ENCODE data around the gene COL19A1. TPM values are rescaled to one million over a fixed set of nuclear protein-coding genes. Genes with fewer than 3 reads are reported as not detected.
"Not testable (repeated sequence)": the region's sequence is repeated elsewhere in the genome, so short reads cannot be mapped to it uniquely, and the experiment has no call there.

COL19A1 gene
- total RNA-seq, 2 experiments from 2014 or later, result 0.03 TPM; not detected in 1

DNA sequence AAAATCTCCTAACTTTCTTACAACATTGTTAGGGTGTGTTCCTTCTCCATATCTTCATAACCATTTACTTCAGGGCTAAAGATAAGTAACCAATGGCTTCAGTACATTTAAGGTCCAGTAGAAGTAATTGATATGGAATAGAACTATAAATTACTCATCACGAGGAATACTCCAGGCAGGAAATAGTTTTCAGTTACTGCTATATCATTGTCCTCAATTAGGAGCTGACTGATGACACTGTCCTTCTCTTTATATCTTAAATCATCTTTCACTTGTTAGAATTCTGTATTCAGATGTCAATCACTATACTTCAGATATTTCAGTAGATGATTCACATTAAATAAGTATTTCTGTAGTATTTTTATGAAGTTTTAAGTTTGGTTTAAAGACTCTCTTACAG is 88.4 kb downstream of the COL19A1 start:
- ChIA-PET CTCF (ENCODE audit: unreplicated experiment) (no interaction called here), POLR2A (interaction anchor here (1.5 kb wide), 1 partner anchor 12 kb away, joined by 4 read pairs; no protein-coding TSS in a partner anchor)
- H3K36me3 ChIP-seq (ENCODE audit: insufficient read depth, low read length), result no peaks in the 10 kb centered on the region
- H3K4me2 ChIP-seq (ENCODE audit: low read length), result no peak overlapping the region
- H4K20me1 ChIP-seq (ENCODE audit: insufficient read depth, low read length), result no peaks in the 10 kb centered on the region
- intact Hi-C loops (cut with micrococcal nuclease; ENCODE audit: unreplicated experiment), result no loop called here
- H3K4me3 ChIP-seq (ENCODE audit: low read depth, low read length, poor library complexity, severe bottlenecking), result no peak overlapping the region
- H2AFZ ChIP-seq (ENCODE audit: low read length), result no peak overlapping the region
- no peaks in the 10 kb centered on the region for H3K9me3 ChIP-seq (ENCODE audit: low read length)
- no TSS peak for BruUV-seq (replicated peaks)
- H3K27ac ChIP-seq (ENCODE audit: low read depth, low read length, poor library complexity, severe bottlenecking), result no peak overlapping the region
- no peaks in the 10 kb centered on the region for H3K9me2 ChIP-seq (ENCODE audit: insufficient read depth, low read length)
- H3K79me2 ChIP-seq (ENCODE audit: insufficient read depth, low read depth, low read length), result no peaks in the 10 kb centered on the region
- TF ChIP-seq, protein P1, sequence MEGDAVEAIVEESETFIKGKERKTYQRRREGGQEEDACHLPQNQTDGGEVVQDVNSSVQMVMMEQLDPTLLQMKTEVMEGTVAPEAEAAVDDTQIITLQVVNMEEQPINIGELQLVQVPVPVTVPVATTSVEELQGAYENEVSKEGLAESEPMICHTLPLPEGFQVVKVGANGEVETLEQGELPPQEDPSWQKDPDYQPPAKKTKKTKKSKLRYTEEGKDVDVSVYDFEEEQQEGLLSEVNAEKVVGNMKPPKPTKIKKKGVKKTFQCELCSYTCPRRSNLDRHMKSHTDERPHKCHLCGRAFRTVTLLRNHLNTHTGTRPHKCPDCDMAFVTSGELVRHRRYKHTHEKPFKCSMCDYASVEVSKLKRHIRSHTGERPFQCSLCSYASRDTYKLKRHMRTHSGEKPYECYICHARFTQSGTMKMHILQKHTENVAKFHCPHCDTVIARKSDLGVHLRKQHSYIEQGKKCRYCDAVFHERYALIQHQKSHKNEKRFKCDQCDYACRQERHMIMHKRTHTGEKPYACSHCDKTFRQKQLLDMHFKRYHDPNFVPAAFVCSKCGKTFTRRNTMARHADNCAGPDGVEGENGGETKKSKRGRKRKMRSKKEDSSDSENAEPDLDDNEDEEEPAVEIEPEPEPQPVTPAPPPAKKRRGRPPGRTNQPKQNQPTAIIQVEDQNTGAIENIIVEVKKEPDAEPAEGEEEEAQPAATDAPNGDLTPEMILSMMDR (conservative IDR thresholded peaks at IDR 0.05; ENCODE audit: low read length), result no peak
- no peak for TF ChIP-seq EZH2phosphoT487 (IDR thresholded peaks at IDR 0.05; ENCODE audit: borderline replicate concordance, low read depth, low read length)
- no peaks in the 10 kb centered on the region for H3K4me1 ChIP-seq (ENCODE audit: insufficient read depth, low read length, poor library complexity, severe bottlenecking)
- DNase-seq (ENCODE audit: low spot score), result no peak

DNA sequence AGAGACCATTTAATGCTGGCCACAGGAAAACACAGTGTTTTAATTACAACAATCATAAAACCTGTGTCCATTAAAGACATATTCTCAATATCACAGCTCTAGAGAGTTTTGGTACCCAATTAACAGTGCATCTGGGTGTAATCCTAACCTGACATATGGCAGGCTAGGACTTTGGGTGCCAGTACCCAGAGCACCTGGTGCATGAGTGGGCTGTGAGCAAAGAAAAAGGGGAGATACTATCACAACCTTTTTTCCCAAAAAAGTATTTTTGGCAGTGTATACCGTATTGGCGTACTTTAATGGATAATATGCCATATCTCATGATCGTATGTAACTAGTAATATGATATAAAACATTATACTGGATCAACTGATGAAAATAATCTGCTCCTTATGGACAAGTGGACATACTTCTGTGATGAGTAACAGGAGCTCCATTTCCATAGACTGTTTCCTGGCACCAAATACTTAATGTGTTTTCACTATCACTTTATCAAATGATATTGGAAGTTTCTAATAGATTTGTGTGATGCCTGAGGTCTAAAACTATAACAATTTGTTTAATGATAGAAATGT is 91.7 kb downstream of the COL19A1 start:
- Histone ChIP-seq H3K4me2 (ENCODE audit: low read length) (no peak overlapping the region), H3K9me3 (ENCODE audit: low read length) (no peaks in the 10 kb centered on the region), H3K36me3 (ENCODE audit: insufficient read depth, low read length) (no peaks in the 10 kb centered on the region), H3K4me3 (ENCODE audit: low read depth, low read length, poor library complexity, severe bottlenecking) (no peak overlapping the region), H2AFZ (ENCODE audit: low read length) (no peak overlapping the region), H3K27ac (ENCODE audit: low read depth, low read length, poor library complexity, severe bottlenecking) (no peak overlapping the region), H3K4me1 (ENCODE audit: insufficient read depth, low read length, poor library complexity, severe bottlenecking) (no peaks in the 10 kb centered on the region), H4K20me1 (ENCODE audit: insufficient read depth, low read length) (no peaks in the 10 kb centered on the region), H3K79me2 (ENCODE audit: insufficient read depth, low read depth, low read length) (no peaks in the 10 kb centered on the region), H3K9me2 (ENCODE audit: insufficient read depth, low read length) (no peaks in the 10 kb centered on the region)
- ChIA-PET CTCF (ENCODE audit: unreplicated experiment) (no interaction called here), POLR2A (no interaction called here)
- intact Hi-C loops (cut with micrococcal nuclease; ENCODE audit: unreplicated experiment), result no loop called here
- TF ChIP-seq EZH2phosphoT487 (IDR thresholded peaks at IDR 0.05; ENCODE audit: borderline replicate concordance, low read depth, low read length), result no peak
- TF ChIP-seq, protein P1 (conservative IDR thresholded peaks at IDR 0.05; ENCODE audit: low read length), result no peak
- no TSS peak for BruUV-seq (replicated peaks)
- no peak for DNase-seq (ENCODE audit: low spot score)

DNA sequence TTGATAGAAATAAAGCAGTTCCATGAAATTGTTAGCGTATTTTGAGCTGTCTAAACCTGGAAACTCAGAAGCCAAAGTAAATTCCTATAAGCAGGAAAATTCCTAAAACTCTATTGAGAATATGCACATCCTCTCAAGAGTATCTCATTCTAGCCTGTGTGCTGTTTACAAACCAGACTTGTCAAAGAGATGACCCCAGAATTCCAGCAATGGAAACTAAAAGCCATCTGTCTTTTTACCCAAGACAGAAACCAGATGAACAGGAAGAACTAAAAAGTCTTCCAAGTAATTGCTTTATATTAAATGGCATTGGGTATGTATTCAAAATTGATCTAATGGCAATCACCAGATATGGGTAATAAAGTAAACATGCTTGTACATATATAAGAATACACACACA is 92.6 kb downstream of the COL19A1 start:
- BruUV-seq (replicated peaks), result no TSS peak
- Histone ChIP-seq H3K9me3 (ENCODE audit: low read length) (no peaks in the 10 kb centered on the region), H3K4me3 (ENCODE audit: low read depth, low read length, poor library complexity, severe bottlenecking) (no peak overlapping the region), H4K20me1 (ENCODE audit: insufficient read depth, low read length) (no peaks in the 10 kb centered on the region), H3K79me2 (ENCODE audit: insufficient read depth, low read depth, low read length) (no peaks in the 10 kb centered on the region), H3K27ac (ENCODE audit: low read depth, low read length, poor library complexity, severe bottlenecking) (no peak overlapping the region), H3K9me2 (ENCODE audit: insufficient read depth, low read length) (no peaks in the 10 kb centered on the region), H3K4me1 (ENCODE audit: insufficient read depth, low read length, poor library complexity, severe bottlenecking) (no peaks in the 10 kb centered on the region), H2AFZ (ENCODE audit: low read length) (no peak overlapping the region), H3K4me2 (ENCODE audit: low read length) (no peak overlapping the region), H3K36me3 (ENCODE audit: insufficient read depth, low read length) (no peaks in the 10 kb centered on the region)
- intact Hi-C loops (cut with micrococcal nuclease; ENCODE audit: unreplicated experiment), result no loop called here
- no peak for TF ChIP-seq EZH2phosphoT487 (IDR thresholded peaks at IDR 0.05; ENCODE audit: borderline replicate concordance, low read depth, low read length)
- TF ChIP-seq, protein P1 (conservative IDR thresholded peaks at IDR 0.05; ENCODE audit: low read length), result no peak
- DNase-seq (ENCODE audit: low spot score), result no peak
- POLR2A ChIA-PET, result no interaction called here
- CTCF ChIA-PET (ENCODE audit: unreplicated experiment), result no interaction called here

DNA sequence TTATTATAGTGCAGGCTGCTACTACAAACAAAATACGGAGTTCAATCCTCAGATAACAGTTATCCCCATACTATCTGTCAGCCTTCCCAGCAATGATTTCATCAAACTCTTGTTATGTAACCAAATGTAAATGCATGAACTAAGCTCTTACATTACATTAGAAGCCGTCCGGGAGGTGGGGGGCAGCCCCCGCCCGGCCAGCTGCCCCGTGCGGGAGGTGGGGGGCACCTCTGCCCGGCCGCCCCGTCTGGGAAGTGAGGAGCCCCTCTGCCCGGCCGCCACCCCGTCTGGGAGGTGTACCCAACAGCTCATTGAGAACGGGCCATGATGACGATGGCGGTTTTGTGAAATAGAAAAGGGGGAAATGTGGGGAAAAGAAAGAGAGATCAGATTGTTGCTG is 99.6 kb downstream of the COL19A1 start:
- DNase-seq (ENCODE audit: low spot score); H3K4me1 ChIP-seq (ENCODE audit: insufficient read depth, low read length, poor library complexity, severe bottlenecking): not testable (repeated sequence)
- POLR2A ChIA-PET, result interaction anchor here (1.2 kb wide), 1 partner anchor 14 kb away, joined by 4 read pairs; no protein-coding TSS in a partner anchor

More for the DNA sequence above, 99.6 kb downstream of the COL19A1 start:
- H3K4me3 ChIP-seq (ENCODE audit: low read depth, low read length, poor library complexity, severe bottlenecking); BruUV-seq (replicated peaks); H3K27ac ChIP-seq (ENCODE audit: low read depth, low read length, poor library complexity, severe bottlenecking); H3K9me3 ChIP-seq (ENCODE audit: low read length); H4K20me1 ChIP-seq (ENCODE audit: insufficient read depth, low read length); H3K9me2 ChIP-seq (ENCODE audit: insufficient read depth, low read length); H3K79me2 ChIP-seq (ENCODE audit: insufficient read depth, low read depth, low read length); H2AFZ ChIP-seq (ENCODE audit: low read length); H3K4me2 ChIP-seq (ENCODE audit: low read length); H3K36me3 ChIP-seq (ENCODE audit: insufficient read depth, low read length); CTCF ChIA-PET (ENCODE audit: unreplicated experiment): not testable (repeated sequence)
- intact Hi-C loops (cut with micrococcal nuclease; ENCODE audit: unreplicated experiment), result loop anchor here (10.0 kb wide), 1 partner anchor 131 kb away; no protein-coding TSS in a partner anchor
